K562 (cell line): ENCODE data around the gene KRT35. TPM values are rescaled to one million over a fixed set of nuclear protein-coding genes. Genes with fewer than 3 reads are reported as not detected.

Experiments
- DMBX1 ChIP-seq: fragments of 250-450 bp; sonication (Bioruptor Pico); IDR thresholded peaks from 2 replicates; pipeline ENCODE4 v1.8.0; 2022; ENCODE audit warnings: inconsistent platforms, mild to moderate bottlenecking, moderate library complexity, borderline replicate concordance
- RERE ChIP-seq: sonication (generic); formaldehyde crosslinking; IDR thresholded peaks from 2 replicates; pipeline ENCODE4 v1.8.0; 2023; ENCODE audit warnings: missing genetic modification reagents, mild to moderate bottlenecking, borderline replicate concordance
- ZBED1 ChIP-seq: IDR thresholded peaks from 2 replicates; pipeline ENCODE4 v1.6.1; 2014
- ZNF133 ChIP-seq: fragments of 250-450 bp; sonication (Bioruptor Pico); IDR thresholded peaks from 2 replicates; pipeline ENCODE4 v1.4.0; 2020; ENCODE audit warnings: mild to moderate bottlenecking
- ZNF253 ChIP-seq: fragments of 250-450 bp; sonication (Bioruptor Pico); conservative IDR thresholded peaks from 2 replicates; pipeline ENCODE4 v1.6.1; 2021; ENCODE audit warnings: mild to moderate bottlenecking
- polyA plus RNA-seq, 8 experiments: library from polyadenylated mRNA; depleted of rRNA in 4 of 8; stranded (reverse) in 5 of 8; unstranded in 3 of 8; fragments of >200 nt; fragmentation: Nextera tagmentation in 2 of 8; fragmentation: Illumina TruSeq in 1 of 8; extraction: Ambion mirVana in 2 of 8; extraction: Trizol in 1 of 8; gene quantifications; 2 replicates each; pipeline versions ENCODE4 v1.2.1 to v1.2.3, GENCODE V29; 2011 to 2014; ENCODE audit warnings: inconsistent platforms in 1 of 8, missing spikeins in 1 of 8
- total RNA-seq, 7 experiments: library from RNA; depleted of rRNA in 6 of 7; stranded (reverse); fragments of >200 nt in 6 of 7; fragmentation: Illumina TruSeq in 2 of 7; extraction: Trizol in 2 of 7; gene quantifications; 2 replicates each; pipeline versions ENCODE4 v1.2.1 to v1.2.3, GENCODE V29; 2011 to 2021; ENCODE audit warnings: low replicate concordance in 1 of 7
- TF ChIP-seq, protein P1 (sequence below), 2 experiments: fragments of 450-650 bp; formaldehyde crosslinking in 1 of 2; IDR thresholded peaks; 2 replicates each; pipeline versions ENCODE4 v1.4.0 to v1.6.1; 2014 to 2020; ENCODE audit warnings: mild to moderate bottlenecking in 2 of 2, borderline replicate concordance in 1 of 2, low read depth in 1 of 2
- TF ChIP-seq, protein P2 (sequence below): fragments of 450-650 bp; formaldehyde crosslinking; IDR thresholded peaks from 2 replicates; pipeline ENCODE4 v1.4.0; 2022; ENCODE audit warnings: missing genetic modification characterization
- TF ChIP-seq, protein P3 (sequence below): fragments of 250-450 bp; sonication (Bioruptor Pico); IDR thresholded peaks from 2 replicates; pipeline ENCODE4 v1.8.0; 2021; ENCODE audit warnings: moderate library complexity, mild to moderate bottlenecking, inconsistent platforms

KRT35 gene
- total and polyA plus RNA-seq, 9 of the 15 experiments (the other 6 are each of a cell fraction or from before 2014, with no cell fraction given), result not detected

DNA sequence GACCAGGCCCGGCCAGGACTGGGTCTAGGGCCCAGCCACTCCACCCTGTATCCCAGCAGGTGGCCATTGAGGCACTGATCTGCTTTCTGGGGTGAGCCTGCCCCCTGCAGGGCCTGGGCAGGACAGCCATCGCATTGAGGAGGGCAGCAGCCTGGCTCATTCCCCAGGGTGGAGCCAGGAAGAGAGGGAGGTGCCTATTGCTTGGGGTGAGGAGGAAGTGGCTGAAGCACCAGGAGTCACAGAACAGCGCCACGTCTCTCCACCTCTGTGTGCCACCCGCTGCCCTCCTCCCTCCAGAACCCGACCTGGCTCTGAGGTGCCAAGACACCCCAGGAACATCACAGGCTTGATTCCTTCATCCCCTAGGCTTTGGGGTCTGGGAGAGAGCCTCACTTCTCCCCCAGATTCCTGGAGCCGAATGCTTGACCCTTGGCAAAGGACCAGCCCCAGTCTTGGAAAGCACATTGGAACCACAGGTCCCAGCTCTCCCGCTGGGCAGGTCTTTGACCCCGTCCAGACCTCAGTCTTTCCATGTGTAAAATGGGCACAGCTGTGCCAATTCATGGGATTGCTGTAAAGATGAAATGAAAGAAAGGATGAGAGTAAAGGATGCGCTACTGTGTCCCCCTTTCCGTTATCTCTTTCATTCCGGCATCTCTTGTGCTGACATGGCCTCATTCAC, 16.0 kb upstream of the KRT35 start (continued):
- TF ChIP-seq RERE (CRISPR knock-in tag) (no peak), ZNF253 (no peak), ZNF133 (no peak), DMBX1 (CRISPR knock-in tag) (no peak), ZBED1 (no peak)
- TF ChIP-seq, protein P1, sequence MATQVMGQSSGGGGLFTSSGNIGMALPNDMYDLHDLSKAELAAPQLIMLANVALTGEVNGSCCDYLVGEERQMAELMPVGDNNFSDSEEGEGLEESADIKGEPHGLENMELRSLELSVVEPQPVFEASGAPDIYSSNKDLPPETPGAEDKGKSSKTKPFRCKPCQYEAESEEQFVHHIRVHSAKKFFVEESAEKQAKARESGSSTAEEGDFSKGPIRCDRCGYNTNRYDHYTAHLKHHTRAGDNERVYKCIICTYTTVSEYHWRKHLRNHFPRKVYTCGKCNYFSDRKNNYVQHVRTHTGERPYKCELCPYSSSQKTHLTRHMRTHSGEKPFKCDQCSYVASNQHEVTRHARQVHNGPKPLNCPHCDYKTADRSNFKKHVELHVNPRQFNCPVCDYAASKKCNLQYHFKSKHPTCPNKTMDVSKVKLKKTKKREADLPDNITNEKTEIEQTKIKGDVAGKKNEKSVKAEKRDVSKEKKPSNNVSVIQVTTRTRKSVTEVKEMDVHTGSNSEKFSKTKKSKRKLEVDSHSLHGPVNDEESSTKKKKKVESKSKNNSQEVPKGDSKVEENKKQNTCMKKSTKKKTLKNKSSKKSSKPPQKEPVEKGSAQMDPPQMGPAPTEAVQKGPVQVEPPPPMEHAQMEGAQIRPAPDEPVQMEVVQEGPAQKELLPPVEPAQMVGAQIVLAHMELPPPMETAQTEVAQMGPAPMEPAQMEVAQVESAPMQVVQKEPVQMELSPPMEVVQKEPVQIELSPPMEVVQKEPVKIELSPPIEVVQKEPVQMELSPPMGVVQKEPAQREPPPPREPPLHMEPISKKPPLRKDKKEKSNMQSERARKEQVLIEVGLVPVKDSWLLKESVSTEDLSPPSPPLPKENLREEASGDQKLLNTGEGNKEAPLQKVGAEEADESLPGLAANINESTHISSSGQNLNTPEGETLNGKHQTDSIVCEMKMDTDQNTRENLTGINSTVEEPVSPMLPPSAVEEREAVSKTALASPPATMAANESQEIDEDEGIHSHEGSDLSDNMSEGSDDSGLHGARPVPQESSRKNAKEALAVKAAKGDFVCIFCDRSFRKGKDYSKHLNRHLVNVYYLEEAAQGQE (IDR thresholded peaks at IDR 0.05; ENCODE audit: borderline replicate concordance), result peak; percentile 74
- TF ChIP-seq, protein P1 (CRISPR knock-in tag; IDR thresholded peaks at IDR 0.05; ENCODE audit: low read depth), result no peak
- TF ChIP-seq, protein P2, sequence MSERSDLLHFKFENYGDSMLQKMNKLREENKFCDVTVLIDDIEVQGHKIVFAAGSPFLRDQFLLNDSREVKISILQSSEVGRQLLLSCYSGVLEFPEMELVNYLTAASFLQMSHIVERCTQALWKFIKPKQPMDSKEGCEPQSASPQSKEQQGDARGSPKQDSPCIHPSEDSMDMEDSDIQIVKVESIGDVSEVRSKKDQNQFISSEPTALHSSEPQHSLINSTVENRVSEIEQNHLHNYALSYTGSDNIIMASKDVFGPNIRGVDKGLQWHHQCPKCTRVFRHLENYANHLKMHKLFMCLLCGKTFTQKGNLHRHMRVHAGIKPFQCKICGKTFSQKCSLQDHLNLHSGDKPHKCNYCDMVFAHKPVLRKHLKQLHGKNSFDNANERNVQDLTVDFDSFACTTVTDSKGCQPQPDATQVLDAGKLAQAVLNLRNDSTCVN (CRISPR knock-in tag), result no peak
- TF ChIP-seq, protein P3, sequence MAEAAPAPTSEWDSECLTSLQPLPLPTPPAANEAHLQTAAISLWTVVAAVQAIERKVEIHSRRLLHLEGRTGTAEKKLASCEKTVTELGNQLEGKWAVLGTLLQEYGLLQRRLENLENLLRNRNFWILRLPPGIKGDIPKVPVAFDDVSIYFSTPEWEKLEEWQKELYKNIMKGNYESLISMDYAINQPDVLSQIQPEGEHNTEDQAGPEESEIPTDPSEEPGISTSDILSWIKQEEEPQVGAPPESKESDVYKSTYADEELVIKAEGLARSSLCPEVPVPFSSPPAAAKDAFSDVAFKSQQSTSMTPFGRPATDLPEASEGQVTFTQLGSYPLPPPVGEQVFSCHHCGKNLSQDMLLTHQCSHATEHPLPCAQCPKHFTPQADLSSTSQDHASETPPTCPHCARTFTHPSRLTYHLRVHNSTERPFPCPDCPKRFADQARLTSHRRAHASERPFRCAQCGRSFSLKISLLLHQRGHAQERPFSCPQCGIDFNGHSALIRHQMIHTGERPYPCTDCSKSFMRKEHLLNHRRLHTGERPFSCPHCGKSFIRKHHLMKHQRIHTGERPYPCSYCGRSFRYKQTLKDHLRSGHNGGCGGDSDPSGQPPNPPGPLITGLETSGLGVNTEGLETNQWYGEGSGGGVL (CRISPR knock-in tag), result no peak
